OCI-LY3 (cell line): ENCODE results near the gene PIMREG.

Experiments used
- H2AFZ ChIP-seq: fragments of 200-600, 300-600 bp; shearing (Covaris generic); 2 replicates; pipeline ENCODE4 v1.6.0; 2014; ENCODE audit warnings: antibody characterized with exemption, low read depth, low read length
- H3K27ac ChIP-seq: fragments of 200-600, 300-600 bp; sonication (generic); 2 replicates; pipeline ENCODE4 v1.5.1; 2014; ENCODE audit warnings: mild to moderate bottlenecking, low read length, moderate library complexity, mixed read lengths
- H3K27me3 ChIP-seq: fragments of 200-600, 300-600 bp; sonication (generic); 2 replicates; pipeline ENCODE4 v1.6.1; 2014; ENCODE audit warnings: low read depth, low read length, mixed read lengths
- H3K36me3 ChIP-seq: fragments of 200-600, 300-600 bp; sonication (generic); replicated peaks from 2 replicates; pipeline ENCODE3; 2014; ENCODE audit warnings: low read depth, low read length, mixed read lengths
- H3K4me1 ChIP-seq: fragments of 300-600, 200-600 bp; sonication (generic); 2 replicates; pipeline ENCODE4 v1.6.1; 2014; ENCODE audit warnings: low read length, mixed read lengths
- H3K4me2 ChIP-seq: fragments of 200-600, 300-600 bp; sonication (generic); 2 replicates; pipeline ENCODE4 v1.6.1; 2014; ENCODE audit warnings: low read length, mixed read lengths
- H3K4me3 ChIP-seq: fragments of 300-600, 200-600 bp; sonication (generic); 2 replicates; pipeline ENCODE4 v1.5.1; 2014; ENCODE audit warnings: antibody characterized with exemption, mild to moderate bottlenecking, low read length, moderate library complexity
- H3K79me2 ChIP-seq: fragments of 300-600, 200-600 bp; shearing (Covaris generic); 2 replicates; pipeline ENCODE4 v1.6.1; 2014; ENCODE audit warnings: mild to moderate bottlenecking, low read length, mixed read lengths
- H3K9ac ChIP-seq: fragments of 300-600, 200-600 bp; shearing (Covaris generic); 2 replicates; pipeline ENCODE4 v1.6.0; 2014; ENCODE audit warnings: mild to moderate bottlenecking, low read length, moderate library complexity
- H3K9me3 ChIP-seq: fragments of 200-600, 300-600 bp; shearing (Covaris generic); 2 replicates; pipeline ENCODE4 v1.6.1; 2014; ENCODE audit warnings: low read length, mixed read lengths; ENCODE audit not compliant: insufficient read depth
- H4K20me1 ChIP-seq: fragments of 200-600, 300-600 bp; sonication (generic); 2 replicates; pipeline ENCODE4 v1.6.1; 2016; ENCODE audit warnings: low read length, mixed read lengths; ENCODE audit not compliant: insufficient read depth
- EZH2phosphoT487 ChIP-seq: fragments of 200-600 bp; shearing (Covaris generic); IDR thresholded peaks from 2 replicates; pipeline ENCODE4 v1.6.1; 2018; ENCODE audit warnings: antibody characterized with exemption, mixed run types, low read depth
- TF ChIP-seq, protein P1 (sequence below): fragments of 200-600, 300-600 bp; sonication (generic); IDR thresholded peaks from 2 replicates; pipeline ENCODE4 v1.5.1; 2014; ENCODE audit warnings: antibody characterized with exemption, low read length, low read depth

Gene PIMREG

DNA sequence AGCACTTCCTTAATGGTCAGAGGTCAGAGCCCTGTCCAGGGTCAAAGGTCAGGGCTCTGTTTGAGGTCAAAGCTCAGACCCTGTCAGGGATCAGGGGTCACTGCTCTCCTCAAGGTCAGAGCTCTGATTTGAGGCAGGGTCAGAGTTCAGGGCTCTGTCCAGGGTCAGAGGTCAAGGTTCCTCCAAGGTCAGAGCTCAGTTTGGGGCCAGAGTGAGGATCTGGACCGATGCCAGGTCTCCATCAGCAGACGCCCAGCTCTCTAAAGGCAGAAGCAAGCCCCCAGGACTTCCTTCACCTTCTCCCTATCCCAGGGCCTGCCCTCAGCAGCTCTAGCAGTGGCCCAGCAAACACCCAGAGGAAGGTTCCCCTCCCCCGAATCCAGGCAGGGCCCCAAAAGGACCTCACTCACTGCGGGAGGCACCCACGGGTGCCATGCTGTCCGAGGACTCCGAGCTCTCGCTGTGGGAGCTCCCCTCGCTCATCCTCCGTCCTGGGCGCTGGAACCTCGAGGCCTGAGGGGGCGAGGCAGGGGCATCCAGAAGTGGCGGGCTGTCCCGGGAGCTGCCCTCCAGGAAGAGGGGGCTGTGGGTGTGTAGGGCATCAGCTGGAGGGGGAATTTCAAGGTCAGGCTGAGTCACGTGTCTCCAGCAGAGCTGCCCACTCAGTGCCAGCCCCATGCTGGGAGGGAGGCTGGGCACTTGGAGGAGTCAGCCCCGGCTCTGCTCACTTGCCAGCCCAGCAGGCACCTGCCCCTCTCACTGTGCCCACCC is 26.7 kb downstream of the PIMREG start:
- Histone ChIP-seq H3K79me2 (no peaks in the 10 kb centered on the region), H3K9ac (no peak overlapping the region), H4K20me1 (no peaks in the 10 kb centered on the region), H3K27me3 (no peaks in the 10 kb centered on the region), H3K36me3 (no peaks in the 10 kb centered on the region), H2AFZ (no peak overlapping the region), H3K4me2 (no peak overlapping the region), H3K4me1 (no peaks in the 10 kb centered on the region), H3K4me3 (no peak overlapping the region), H3K9me3 (no peaks in the 10 kb centered on the region), H3K27ac (no peak overlapping the region)
- no peak for TF ChIP-seq EZH2phosphoT487
- TF ChIP-seq, protein P1, sequence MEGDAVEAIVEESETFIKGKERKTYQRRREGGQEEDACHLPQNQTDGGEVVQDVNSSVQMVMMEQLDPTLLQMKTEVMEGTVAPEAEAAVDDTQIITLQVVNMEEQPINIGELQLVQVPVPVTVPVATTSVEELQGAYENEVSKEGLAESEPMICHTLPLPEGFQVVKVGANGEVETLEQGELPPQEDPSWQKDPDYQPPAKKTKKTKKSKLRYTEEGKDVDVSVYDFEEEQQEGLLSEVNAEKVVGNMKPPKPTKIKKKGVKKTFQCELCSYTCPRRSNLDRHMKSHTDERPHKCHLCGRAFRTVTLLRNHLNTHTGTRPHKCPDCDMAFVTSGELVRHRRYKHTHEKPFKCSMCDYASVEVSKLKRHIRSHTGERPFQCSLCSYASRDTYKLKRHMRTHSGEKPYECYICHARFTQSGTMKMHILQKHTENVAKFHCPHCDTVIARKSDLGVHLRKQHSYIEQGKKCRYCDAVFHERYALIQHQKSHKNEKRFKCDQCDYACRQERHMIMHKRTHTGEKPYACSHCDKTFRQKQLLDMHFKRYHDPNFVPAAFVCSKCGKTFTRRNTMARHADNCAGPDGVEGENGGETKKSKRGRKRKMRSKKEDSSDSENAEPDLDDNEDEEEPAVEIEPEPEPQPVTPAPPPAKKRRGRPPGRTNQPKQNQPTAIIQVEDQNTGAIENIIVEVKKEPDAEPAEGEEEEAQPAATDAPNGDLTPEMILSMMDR = no peak

DNA sequence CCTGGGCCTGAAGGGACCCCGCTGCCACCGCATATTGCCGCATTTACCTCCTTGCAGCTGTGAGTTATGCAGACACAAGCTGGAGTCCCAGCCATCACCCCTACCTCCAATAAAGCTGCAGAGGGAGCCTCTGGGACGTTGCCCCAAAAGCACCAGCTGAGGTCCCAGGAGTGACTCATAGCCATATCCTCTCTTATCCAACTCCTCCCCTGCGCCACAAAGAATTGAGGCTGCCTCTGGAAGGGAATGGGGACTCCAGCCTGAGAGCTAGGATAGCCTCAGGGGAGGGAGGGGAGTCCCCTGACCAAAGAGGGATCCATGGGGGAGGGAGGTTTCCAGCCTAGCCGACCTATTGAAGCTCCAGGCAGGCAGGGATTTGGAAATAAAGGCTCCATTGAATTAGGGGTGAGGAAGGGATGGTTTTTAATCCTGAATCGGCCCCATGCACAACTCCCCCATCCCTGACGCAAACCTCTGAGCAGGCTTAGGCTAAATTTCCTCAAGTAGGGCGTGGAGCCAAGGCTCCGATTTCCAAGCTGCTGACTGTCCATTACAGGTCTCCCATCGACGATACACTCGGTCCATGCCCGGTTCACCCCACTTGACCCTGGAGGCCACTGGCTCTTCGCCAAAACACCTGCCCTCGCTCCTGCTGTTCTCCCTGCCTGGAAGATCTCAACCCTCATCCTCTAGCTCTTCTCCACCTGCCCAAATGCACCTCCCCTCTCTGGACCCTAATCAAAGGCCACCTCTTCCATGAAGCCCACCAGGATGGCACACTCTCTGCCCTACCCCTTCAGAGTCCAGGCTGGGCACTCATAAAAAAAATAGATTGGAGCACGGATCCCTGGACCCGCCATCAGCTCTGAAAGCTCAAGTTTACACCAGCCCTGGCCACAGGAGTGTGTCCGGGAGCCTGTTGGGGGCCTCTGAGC is 27.5 kb downstream of the PIMREG start:
- no peak overlapping the region for H3K4me2 ChIP-seq
- H3K79me2 ChIP-seq = no peaks in the 10 kb centered on the region
- no peaks in the 10 kb centered on the region for H4K20me1 ChIP-seq
- no peak overlapping the region for H2AFZ ChIP-seq
- no peaks in the 10 kb centered on the region for H3K36me3 ChIP-seq
- no peaks in the 10 kb centered on the region for H3K9me3 ChIP-seq
- H3K27me3 ChIP-seq = no peaks in the 10 kb centered on the region
- no peak overlapping the region for H3K9ac ChIP-seq
- no peak overlapping the region for H3K27ac ChIP-seq
- no peak overlapping the region for H3K4me3 ChIP-seq
- TF ChIP-seq EZH2phosphoT487 = no peak
- TF ChIP-seq, protein P1 = no peak
- no peaks in the 10 kb centered on the region for H3K4me1 ChIP-seq

DNA sequence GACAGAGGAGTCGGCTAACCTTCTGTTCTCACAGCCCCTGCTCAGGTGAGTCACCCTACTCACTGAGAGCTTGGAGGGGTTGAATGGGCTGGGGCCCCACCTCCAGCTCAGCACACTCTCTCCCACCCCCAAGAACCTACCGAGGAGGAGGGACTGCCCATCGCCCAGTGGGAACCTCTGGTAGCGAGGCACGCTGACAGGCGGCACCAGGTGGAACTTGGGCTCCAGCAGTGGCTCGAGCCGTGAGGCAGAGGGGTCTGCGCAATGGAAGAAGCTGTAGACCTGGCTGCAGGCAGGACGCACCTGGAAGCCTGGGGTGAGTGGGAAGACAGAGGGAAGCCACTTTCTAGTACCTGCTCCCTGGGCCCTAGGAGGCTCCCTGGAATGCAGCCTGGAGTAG is 28.3 kb downstream of the PIMREG start:
- Histone ChIP-seq H3K4me3 (no peak overlapping the region), H2AFZ (no peak overlapping the region), H4K20me1 (no peaks in the 10 kb centered on the region), H3K9ac (no peak overlapping the region), H3K9me3 (no peaks in the 10 kb centered on the region), H3K27ac (no peak overlapping the region), H3K4me1 (no peaks in the 10 kb centered on the region), H3K4me2 (no peak overlapping the region), H3K79me2 (no peaks in the 10 kb centered on the region), H3K36me3 (no peaks in the 10 kb centered on the region), H3K27me3 (no peaks in the 10 kb centered on the region)
- no peak for TF ChIP-seq EZH2phosphoT487
- TF ChIP-seq, protein P1 = no peak

DNA sequence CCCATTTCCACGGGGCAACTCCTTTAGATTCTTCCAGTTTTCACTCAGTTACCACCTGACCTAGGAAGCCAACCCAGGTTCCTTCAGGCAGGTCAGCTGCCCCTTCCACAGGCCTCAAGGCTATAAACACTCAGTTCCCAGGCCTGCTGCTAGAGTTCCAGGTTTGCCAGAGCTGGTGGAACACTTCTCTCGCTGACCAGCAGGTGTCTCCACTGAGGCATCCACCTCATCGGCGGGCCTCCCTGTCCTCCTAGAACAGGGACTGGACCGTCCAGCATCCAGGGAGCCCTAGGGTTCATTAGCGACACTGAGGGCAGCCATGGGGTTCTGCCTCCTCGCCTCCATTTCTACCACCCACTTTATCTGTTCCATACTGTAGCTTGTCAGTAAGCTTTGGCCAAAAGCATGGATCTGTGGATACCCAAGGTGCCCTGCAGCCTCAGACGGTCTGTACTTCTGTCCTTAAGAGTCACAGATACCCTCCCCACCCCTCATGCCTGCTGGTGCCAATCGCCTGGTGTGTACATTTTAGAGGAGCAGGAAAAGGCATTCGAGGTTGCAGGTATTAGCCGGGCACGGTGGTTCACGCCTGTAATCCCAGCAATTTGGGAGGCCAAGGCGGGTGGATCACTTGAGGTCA is 29.0 kb downstream of the PIMREG start:
- no peaks in the 10 kb centered on the region for H3K27me3 ChIP-seq
- no peak overlapping the region for H3K4me3 ChIP-seq
- H2AFZ ChIP-seq = no peak overlapping the region
- H4K20me1 ChIP-seq = no peaks in the 10 kb centered on the region
- H3K9ac ChIP-seq = no peak overlapping the region
- H3K4me1 ChIP-seq = no peaks in the 10 kb centered on the region
- no peak for TF ChIP-seq EZH2phosphoT487
- TF ChIP-seq, protein P1 = peak; percentile 69
- no peaks in the 10 kb centered on the region for H3K36me3 ChIP-seq
- H3K4me2 ChIP-seq = no peak overlapping the region
- no peaks in the 10 kb centered on the region for H3K9me3 ChIP-seq
- no peaks in the 10 kb centered on the region for H3K79me2 ChIP-seq
- no peak overlapping the region for H3K27ac ChIP-seq
